ENCODE data around the gene SMIM20.
"Not testable (repeated sequence)": the region's sequence is repeated elsewhere in the genome, so short reads cannot be mapped to it uniquely, and the experiment has no call there.

The SMIM20 gene

DNA sequence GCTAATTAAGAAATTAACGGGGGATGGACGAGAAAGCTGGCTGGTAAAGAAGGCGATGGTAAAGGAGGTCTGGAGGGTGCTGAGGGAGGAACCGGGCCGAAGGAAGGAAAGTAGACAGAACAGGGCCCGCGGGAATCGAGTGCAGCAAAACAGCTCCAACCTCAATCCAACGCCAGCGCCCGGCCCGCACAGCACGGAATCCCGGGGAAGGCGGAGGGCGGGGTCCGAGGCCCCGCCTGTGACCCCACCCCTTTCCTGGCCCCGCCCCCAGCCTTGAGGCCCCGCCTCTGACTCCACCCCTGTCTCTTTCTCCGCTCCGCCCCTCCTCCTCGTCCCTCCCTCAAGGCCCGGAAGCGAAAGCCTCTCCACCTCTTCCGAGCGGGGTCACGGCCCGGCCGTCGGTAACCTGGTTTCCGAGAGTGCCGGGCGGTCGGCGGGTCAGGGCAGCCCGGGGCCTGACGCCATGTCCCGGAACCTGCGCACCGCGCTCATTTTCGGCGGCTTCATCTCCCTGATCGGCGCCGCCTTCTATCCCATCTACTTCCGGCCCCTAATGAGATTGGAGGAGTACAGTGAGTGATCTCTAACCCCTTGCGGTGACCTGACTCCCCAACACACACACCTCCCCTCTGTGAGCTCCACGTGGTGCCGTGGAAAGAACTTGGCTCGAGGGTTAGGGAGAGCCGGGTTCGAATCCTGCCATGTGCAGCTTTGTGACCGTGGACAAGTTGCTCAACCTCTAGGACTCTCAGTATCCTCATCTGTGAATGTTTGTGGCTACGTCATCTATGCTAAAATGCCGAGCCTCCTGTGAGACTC is at the start of gene SMIM20:
TSS of gene SMIM20 (plus strand) at position 370 of the 819 bp plus-strand sequence. CDS start at position 464, 94 bp downstream.
- peak; percentile 93 for DNase-seq

DNA sequence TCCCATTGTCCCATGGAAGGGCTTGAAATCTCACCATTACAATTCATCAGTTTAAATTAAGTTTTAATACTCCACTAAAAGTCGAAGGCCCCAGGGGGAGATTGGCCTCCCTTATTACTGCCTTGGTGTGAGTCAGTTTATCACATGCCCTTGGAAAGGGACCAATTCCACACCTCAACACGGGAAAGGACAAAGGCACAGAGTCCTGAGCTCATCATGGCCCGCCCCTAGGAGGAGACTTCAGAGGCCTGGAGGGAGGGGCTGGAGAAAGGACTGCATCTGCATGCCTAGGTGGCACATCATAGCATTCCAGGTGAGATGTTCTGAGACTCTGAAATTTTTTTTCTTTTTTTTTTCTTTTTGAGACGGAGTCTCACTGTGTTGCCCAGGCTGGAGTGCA is 48.4 kb upstream of the SMIM20 start:
- no peak for DNase-seq

DNA sequence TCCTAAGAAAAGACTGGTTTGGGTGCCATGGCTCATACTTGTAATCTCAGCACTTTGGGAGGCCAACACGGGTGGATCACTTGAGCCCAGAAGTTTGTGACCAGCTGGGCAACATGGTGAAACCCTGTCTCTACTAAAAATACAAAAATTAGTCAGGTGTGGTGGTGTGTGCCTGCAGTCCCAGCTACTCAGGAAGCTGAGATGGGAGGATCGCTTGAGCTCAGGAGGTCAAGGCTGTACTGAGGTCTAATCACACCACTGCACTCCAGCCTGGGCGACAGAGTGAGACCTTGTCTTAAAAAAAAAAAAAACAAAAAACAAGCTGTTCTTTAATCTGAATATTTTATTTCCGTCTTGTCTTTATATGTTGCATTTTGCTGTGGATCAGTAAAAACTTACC is 47.6 kb upstream of the SMIM20 start:
- DNase-seq = not testable (repeated sequence)

DNA sequence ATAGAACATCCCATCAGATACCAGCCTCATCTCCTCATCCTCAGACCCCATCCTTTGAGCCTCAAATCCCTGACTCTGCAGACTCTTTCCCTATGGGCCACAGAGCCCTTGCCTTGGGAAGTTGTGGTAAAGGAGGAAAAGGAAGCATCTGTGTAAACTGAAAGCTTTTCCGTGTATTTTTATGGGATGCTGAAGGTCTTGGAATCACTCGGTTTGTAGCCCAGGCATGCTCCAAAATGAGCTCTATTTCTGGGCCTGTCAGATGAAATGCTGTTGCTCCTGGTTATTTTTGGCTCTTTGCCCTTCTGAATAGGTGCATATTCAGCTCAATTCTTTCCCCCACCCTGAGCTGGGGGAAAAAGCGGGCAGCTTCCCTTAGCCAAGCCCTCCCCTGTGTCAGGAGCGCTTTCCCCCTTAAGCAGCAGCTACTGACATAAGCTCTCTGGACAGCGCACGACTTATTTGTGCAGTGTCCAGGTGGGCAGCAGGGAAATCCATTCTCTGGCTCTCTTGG is 46.2 kb upstream of the SMIM20 start:
- DNase-seq = no peak

DNA sequence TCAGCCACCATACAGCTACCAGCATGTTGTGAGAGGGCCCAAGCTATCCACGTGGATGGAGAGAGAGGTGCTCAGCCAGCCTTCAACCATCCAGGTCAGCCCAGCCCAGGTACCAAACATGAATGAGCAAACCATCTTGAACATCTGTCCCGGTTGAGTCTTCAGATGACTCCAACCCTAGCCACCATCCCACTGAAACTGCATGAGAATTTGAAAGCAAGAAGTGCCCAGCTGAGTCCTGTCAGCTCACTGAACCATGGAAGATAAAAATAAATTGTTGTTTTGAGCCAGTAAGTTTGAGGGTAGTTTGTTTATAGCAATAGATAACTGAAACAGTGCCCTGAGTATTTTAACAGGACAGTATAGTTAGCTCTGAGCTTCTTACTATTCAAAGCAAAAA is 43.9 kb upstream of the SMIM20 start:
- no peak for DNase-seq

DNA sequence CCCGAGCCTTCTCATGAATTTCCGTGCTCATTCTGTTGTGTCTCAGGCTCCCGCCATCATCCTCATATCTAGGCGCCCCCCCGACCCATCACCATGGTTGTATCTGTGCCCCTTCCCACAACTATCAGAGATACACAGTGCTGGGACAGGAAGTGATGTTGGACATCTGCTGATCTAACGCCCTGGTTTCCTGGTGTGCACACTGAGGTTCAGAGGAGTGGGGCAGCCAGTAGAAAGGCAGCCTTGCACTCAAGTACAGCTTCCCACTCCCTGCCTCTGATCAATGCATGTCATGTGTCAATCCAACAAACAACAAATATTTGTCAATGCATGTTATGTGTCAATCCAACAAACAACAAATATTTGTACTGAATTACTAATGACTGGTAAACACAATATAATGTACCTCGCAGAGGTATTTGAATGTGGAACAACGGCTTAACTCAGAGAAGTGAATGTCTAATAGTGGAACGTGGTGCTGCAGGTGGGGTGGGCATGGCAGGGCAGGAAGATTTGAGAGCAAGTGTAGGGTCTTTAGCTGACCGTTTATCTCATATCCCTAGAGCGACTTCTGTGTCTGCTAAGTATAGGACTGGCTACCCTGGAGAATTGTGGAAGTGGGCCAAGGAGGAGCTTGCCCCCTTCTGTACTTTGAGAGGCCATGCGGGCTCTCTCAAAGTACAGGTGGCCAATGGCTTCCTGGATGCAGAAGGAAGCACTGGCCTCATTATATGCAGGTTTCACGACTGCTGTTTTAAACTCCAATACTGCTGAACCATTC is 41.0 kb upstream of the SMIM20 start:
- no peak for DNase-seq

DNA sequence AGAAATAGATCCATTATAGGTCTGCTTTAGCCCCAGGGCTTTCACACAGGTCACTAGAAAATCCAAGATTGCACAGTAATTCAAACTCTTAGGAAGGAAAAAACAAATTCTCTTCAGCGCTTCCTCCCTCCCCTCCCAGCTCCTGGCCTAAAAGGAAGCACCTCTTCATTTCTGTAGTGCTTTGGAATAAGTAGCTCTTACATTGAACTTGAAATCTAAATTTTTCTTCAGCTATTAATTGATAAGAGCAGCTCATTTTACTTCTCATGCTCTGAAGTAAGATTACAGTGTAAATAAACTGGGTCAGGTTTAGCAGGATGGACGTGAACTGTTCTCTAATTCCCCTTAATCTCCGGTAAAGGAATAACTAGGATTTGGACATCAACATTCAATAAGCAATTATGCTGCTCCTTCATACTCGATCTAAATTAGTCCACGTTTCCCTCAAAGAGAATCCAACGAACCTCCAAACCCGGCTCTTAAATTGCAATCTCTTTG is 40.3 kb upstream of the SMIM20 start:
- no peak for DNase-seq

DNA sequence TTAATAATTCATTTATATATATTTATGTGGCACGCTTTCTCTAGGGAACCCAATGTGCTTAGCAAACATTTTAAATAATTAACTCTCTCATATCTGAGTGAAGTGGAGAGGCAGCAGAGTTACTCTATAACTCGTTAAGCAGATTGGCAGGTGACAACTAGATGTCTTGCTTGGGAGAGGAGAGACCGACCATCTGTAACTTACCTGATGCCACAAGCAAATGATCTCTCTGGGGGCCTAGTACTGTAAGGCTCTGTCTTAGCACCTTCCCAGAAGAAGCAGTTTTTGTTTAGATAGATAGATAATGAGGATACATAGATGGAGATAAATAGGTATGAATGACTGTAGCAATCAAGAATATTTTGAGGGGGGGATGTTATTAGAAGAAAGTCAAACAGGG is 39.4 kb upstream of the SMIM20 start:
- no peak for DNase-seq

DNA sequence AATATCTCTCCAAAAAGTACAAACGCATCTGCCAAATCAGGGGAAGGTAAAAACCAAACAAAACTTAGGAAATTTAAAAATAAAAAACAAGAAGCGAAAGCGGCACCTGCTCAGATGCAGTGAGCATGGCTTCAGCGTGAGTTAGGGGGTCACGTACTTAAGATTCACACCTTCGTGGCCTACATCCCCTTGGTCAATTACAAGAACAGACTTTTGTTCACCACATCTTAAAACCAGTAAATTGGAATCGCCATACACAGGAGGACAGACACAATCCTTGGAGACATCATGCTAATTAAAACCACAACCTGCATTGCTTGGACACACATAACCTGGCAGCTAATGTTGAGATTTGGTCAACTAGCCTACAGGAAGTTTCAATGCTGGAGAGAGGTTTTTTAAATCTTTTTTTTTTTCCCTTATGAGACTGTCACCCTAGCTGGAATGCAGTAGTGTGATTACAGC is 38.7 kb upstream of the SMIM20 start:
- no peak for DNase-seq

DNA sequence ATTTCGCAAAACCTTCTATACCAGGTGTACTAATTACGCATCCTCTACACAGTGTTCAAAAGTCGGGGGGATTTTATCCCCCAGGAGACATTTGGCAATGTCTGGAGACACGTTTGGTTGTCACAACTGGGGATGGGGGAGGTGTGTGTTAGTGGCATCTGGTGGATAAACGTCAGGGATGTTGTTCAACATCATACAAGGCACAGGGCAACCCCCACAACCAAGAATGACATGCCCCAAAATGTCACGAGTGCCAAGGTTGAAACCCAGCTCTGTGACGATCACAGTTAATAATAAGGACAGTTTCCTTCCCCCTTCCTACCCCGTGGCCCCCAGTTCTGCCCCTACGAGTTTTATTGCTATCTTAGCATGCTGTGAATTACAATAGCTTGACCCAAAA is 35.3 kb upstream of the SMIM20 start:
- DNase-seq = no peak

DNA sequence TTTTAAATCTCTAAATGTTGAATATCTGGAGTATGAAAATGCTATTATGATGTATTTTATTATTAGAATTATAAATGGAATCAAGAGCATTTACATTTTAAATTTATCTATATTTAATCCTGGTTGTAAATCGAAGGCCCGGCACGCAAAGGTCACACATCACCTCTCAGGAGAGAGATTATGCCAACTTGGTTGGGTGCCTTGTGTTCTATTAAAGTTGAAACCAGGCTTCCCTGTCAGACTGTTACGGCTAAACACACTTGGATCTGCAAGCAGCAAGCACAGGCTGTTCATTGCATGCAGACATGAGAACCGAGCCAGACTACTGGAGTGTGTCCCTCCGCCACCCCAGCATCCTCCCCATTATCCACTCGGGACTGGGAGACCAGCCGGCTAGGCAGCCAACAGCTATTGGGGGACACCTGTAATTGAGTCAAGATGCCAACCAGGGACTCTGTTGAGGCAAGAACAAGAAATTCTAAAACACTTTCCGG is 34.9 kb upstream of the SMIM20 start:
- DNase-seq = no peak

DNA sequence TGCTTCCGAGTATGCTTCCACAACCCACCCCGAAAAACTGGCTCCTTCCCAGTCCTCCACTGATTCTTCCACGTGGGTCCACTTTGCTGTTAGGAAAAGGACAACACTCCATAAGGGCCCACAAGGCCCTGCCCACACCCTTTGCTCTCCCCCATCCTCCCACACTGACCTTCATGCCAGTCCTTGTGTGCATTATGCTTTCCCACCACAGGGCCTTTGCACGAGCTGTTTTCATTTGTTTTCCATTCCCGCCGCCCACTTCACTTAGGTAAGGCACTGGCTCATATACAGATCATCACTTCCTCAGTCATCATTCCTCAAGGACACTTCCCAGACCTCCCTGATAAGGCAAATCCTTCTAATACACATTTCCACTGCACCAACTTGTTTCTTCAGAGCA is 34.4 kb upstream of the SMIM20 start:
- no peak for DNase-seq

DNA sequence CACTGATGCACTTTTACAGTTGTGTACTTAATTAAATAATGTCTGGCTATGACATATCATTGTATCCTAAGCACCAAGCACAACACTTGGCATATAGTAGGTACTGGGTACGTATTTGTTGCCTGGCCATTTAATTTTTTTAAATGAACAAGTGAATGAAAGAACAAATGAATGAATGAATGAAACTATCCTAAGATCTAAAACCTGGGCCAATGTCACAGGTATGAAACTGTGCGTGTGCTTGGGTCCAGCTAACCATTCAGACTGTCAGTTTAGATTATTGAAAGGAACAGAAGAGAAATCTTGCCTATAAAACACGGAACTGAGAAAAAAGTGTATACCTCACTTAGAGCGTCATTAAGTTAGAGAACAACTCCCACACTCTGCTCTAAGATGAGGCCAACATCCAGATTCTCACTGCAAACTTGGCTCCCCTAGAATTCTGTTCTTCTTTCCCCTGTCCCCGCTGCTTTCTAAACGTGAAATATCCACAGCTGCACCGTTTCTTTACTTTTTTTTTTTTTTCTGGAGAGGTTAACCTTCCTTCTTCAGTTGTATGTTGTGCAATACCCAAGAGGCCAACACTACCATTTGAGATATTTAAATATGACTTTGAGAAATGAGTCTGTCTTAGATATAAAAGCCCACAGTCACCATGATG is 33.9 kb upstream of the SMIM20 start:
- no peak for DNase-seq

DNA sequence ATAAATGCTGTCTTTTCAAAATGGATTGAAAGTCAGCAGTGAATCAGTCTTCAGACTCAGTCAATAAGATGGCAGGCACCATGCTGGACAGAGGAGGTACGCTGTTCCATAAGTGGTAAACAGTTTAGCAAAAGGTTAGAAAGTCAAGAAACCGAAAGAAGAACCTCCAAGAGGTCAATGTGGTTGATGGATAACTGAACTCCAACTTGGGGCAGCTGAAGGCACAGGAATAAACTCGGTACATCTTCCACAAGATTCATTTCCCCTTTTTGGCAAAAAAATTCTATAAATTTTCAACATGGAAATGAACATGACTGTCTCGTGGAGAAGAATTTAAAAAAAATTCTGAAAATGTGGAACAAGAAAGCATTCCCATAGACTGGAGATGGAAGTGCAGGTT is 32.8 kb upstream of the SMIM20 start:
- no peak for DNase-seq

DNA sequence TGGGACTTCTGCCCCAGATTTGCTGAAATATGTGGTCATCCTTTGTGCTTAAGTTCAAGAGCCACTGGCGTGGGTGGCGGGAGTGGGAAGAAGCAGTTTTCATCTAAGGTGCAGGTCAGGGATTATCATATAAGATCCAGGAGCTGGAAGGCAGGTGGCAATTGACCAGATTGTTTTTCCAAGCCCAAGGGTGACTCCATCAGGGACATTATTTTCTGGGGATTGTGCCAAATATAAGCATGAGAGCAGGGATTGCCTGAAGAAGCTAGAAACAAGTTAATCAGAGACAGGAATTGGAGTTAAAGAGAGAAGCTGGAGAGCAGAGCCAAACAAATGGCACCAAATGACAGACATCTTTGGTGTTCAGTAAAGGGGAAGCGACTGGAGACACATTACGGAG is 31.8 kb upstream of the SMIM20 start:
- no peak for DNase-seq

DNA sequence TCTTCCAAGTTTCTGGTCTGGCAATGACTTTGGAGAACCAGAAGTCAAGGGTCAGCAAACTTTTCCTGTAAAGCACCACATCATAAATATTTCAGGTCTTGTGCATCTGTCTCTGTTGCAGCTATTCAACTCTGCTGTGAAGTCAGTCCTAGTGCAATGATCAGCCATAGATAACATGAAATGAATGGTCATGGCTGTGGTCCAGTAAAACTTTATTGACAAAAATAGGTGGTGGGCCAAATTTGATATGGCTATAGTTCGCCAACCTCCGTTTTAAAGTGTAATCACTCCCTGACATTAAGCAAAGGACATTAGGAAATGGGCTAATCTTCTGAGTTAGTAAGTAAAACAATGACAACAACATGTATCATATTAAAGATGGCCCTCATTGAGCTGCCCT is 30.5 kb upstream of the SMIM20 start:
- DNase-seq = no peak

DNA sequence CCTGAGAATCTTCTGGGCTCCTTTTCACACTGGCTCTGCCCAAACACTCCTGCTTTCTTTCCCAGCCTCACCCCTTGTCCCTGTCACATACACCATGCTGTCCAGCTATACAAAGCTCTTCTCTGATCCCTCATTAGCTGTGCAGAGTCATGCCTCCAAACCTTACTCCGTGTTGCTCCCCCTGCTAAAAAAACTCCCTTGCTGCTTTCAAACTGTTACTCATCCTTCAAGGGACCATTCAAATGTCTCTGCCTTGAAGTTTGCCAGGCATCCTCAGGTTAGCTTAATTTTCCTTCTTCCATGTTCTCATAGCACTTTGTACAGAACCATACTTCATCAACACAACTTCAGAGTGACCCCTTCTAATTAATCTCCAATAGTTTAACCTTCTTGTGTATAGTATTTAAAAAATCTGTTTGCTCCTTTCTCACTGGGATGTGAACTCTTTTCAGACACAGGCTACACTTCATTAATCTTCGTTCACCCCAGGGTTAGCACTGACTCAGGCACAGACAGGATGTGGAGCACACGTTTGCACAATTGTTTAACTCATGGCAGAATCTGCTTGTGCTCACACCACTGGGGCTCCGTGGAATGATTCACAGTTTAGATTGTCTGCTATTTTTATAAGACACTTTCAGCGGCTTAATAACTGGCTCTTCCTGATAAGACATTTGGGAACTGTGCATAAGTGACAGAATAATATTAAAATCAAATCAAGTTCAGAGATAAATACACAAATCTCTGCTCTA is 29.8 kb upstream of the SMIM20 start:
- no peak for DNase-seq

DNA sequence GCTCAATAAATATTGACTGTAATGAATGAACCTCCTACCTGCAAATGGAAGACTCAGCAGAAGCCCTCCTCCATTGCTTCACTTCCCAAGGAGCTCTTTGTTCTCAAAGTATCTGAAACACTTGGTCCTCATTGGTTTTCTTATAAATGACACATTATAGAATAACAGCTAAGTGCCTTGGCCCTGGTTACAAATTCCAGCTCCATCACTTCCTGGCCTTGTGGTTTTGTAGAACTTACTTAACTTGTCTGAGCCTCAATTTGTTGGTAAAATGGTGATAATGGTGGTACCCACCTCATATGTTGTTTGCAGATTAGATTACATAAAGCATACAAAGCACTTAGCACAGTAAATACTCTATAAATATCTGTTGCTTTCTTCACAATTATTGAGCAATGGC is 25.2 kb upstream of the SMIM20 start:
- no peak for DNase-seq

DNA sequence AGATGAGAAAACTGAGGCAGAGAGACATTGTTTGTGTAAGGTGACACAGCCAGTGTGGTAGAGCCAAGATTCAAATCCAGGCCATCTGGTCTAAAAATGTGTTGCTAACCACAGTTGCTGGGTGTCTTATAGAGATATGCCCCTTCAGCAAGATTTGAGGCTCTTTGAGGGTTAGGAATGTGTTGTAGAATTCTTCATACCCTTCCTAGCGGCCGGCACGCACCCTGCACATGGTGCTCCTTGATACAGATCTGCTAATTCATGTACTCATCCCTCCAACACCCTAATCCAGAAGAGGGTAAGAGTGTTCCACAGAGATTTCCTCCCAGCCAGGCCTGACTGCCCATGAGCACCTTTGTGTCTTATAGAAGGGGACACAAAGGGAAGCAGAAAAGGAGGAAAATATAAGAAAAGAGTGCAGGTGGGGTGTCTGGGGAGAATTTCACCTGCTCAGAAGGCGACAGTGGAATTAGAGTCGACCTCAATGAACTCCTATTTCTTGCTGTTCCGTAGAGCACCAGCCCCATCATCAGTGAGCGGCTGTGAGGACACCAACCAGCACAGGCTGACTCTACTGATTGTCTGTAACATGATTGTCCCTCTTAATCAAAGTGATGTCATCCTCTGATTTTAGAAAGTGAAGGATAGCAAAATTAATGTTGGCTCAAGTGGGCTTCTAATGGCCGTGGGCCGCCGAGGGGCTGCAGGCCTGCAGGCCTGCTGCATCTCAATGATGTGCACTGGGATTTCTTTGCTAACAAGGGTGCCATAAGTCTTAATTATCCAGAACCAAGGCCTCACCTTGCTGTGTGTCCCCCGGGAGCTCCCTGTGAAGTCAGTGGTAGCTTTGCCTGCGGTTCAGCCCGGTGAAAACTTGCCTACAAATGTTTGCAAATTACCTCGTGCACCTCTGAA is 24.2 kb upstream of the SMIM20 start:
- DNase-seq = no peak

DNA sequence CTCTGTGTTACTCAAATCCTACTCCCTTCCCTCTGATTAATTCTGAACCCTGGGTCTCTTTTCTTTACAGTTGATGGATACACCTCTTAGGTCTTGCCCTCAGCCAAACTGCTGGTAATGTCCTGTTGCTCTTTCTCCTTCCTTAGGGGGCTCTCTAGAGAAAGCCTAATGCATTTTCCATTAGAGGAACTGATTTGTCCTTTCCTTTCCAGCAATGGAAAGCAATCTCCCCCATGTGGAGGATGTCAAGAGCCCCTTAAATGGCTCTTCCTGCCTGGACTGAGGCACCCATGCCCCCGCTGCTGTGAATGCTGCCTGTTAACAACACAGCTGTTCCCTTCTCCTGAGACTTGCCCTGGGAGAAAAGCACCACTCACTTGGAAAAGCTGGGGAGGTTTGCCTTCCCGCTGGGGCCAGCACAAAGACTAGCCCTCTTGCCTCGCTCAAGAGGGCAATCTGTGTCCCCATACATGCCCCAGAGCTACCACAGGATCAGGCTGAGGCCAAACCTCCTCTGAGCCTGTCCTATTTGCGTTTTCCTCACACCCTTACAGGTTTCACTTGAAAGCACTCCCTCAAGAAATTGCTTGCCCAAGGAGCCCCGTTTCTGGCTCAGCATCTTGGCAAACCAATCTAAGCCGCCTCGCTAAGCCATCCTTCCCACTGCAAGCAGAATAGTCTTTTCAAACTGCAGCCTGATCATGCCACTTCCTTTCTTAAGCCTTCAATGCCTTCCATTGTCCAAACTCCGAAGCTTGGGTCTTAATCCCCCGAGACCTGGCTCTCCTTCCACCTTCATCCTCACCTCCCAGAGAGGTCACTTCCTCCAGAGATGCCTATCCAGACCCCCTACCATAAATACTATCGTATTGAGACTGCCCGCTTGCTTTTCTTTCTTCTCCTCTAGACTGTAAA is 23.2 kb upstream of the SMIM20 start:
- no peak for DNase-seq
